ENCODE data around the gene RNASET2. TPM values are rescaled to one million over a fixed set of nuclear protein-coding genes. Genes with fewer than 3 reads are reported as not detected.
"Not testable (repeated sequence)": the region's sequence is repeated elsewhere in the genome, so short reads cannot be mapped to it uniquely, and the experiment has no call there.

RNASET2 gene
- total RNA-seq, 2 experiments from 2014 or later: 46.9 to 48.7 TPM

DNA sequence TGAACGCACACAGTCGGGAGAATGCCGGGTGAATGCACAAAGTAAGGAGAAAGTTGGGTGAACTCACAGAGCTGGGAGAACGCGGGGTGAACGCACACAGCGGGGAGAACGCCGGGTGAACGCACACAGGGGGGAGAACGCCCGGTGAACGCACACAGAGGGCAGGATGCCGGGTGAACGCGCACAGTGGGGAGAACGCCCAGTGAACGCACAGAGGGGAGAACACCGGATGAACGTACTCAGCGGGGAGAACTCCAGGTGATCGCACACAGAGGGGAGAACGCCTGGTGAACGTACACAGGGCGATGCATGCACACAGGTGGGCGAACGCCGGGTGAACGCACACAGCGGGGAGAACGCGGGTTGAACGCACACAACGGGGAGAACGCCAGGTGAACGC, 57.4 kb downstream of the RNASET2 start:
- Mint-ChIP-seq H3K27ac (no peak overlapping the region), H3K9me3 (ENCODE audit: insufficient read depth) (no peaks in the 10 kb centered on the region), H3K36me3 (ENCODE audit: low read depth) (no peaks in the 10 kb centered on the region), H3K27me3 (ENCODE audit: low read depth) (no peaks in the 10 kb centered on the region), H3K4me3 (no peak overlapping the region), H3K4me1 (ENCODE audit: low read depth) (no peaks in the 10 kb centered on the region)
- POLR2A ChIA-PET: no interaction called here
- CTCF ChIA-PET: no interaction called here
- DNase-seq (no peak), ATAC-seq (no peak)

- CTCF ChIA-PET, POLR2A ChIA-PET: not testable (repeated sequence)
Measured at GRCh38 chr6:166894614-166895013, 61.7 kb downstream of the RNASET2 start.

DNA sequence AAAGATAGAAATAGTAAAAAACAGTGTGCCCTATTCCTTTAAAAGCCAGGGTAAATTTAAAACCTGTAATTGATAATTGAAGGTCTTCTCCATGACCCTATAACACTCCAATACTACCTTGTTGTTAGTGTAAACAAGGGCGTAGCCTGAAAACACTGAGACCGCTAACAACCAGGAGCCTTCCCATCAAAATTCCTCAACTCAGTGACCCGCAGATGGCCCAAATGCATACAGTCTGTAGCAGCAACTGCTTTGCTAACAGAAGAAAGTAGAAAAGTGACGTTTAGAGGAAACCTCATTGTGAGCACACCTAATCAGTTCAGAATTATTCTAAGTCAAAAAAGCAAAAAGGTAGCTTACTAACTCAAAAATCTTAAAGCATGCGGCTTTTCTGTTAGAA, 63.9 kb downstream of the RNASET2 start:
- CTCF ChIA-PET; DNase-seq; H3K27me3 Mint-ChIP-seq (ENCODE audit: low read depth); H3K36me3 Mint-ChIP-seq (ENCODE audit: low read depth); H3K4me1 Mint-ChIP-seq (ENCODE audit: low read depth); H3K27ac Mint-ChIP-seq; H3K4me3 Mint-ChIP-seq; POLR2A ChIA-PET; H3K9me3 Mint-ChIP-seq (ENCODE audit: insufficient read depth); ATAC-seq: not testable (repeated sequence)

More at GRCh38 chr6:166894614-166895013, 61.7 kb downstream of the RNASET2 start:
- not testable (repeated sequence) for H3K4me1 Mint-ChIP-seq (ENCODE audit: low read depth); H3K4me3 Mint-ChIP-seq; H3K27ac Mint-ChIP-seq; DNase-seq; H3K27me3 Mint-ChIP-seq (ENCODE audit: low read depth); ATAC-seq; H3K9me3 Mint-ChIP-seq (ENCODE audit: insufficient read depth); H3K36me3 Mint-ChIP-seq (ENCODE audit: low read depth)

GRCh38 chr6:166886773-166887172, 69.6 kb downstream of the RNASET2 start:
- H3K36me3 Mint-ChIP-seq (ENCODE audit: low read depth); DNase-seq; H3K27me3 Mint-ChIP-seq (ENCODE audit: low read depth); H3K9me3 Mint-ChIP-seq (ENCODE audit: insufficient read depth); CTCF ChIA-PET; ATAC-seq; H3K27ac Mint-ChIP-seq; H3K4me3 Mint-ChIP-seq; H3K4me1 Mint-ChIP-seq (ENCODE audit: low read depth); POLR2A ChIA-PET: not testable (repeated sequence)

GRCh38 chr6:166884958-166885357, 71.4 kb downstream of the RNASET2 start:
- H3K4me3 Mint-ChIP-seq; H3K36me3 Mint-ChIP-seq (ENCODE audit: low read depth); H3K4me1 Mint-ChIP-seq (ENCODE audit: low read depth); H3K27me3 Mint-ChIP-seq (ENCODE audit: low read depth); ATAC-seq; H3K9me3 Mint-ChIP-seq (ENCODE audit: insufficient read depth); DNase-seq; H3K27ac Mint-ChIP-seq; CTCF ChIA-PET; POLR2A ChIA-PET: not testable (repeated sequence)

- ChIA-PET CTCF (no interaction called here), POLR2A (no interaction called here)
- H3K27me3 Mint-ChIP-seq (ENCODE audit: low read depth): peaks cover 4% of the 10 kb centered on the region
- H3K27ac Mint-ChIP-seq: no peak overlapping the region
- no peak overlapping the region for H3K4me3 Mint-ChIP-seq
- ATAC-seq (no peak), DNase-seq (no peak)
- peaks cover 4% of the 10 kb centered on the region for H3K9me3 Mint-ChIP-seq (ENCODE audit: insufficient read depth)
- no peaks in the 10 kb centered on the region for H3K4me1 Mint-ChIP-seq (ENCODE audit: low read depth)
- H3K36me3 Mint-ChIP-seq (ENCODE audit: low read depth): no peaks in the 10 kb centered on the region
Measured at GRCh38 chr6:166879594-166879993, 76.8 kb downstream of the RNASET2 start.

Small RNA genes within 50 kb of the gene (microRNA-seq; reads per million reads assigned to microRNA genes)
- 6.9 reads per million, percentile 13 among the genes with 10 or more reads in this experiment for gene MIR3939

Other genes with a start within 250 kb of the RNASET2 start
- 10 to 100 TPM; 25.6 to 28.1 TPM for gene CEP43, start 42.8 kb upstream of the RNASET2 start, total RNA-seq
- 1 to 10 TPM; 3.8 to 4.4 TPM for gene CCR6, start 166.5 kb upstream of the RNASET2 start, total RNA-seq
- not detected for gene GPR31, start 201.4 kb upstream of the RNASET2 start, total RNA-seq

All from activated CD8-positive, alpha-beta T cell treated with anti-CD3 and anti-CD28 coated beads, Interleukin-2, amount 10 ng/mL, durations not matched to agents 7 days and 5 days (primary cell).